Lower leg skin (tissue), 4 donors: ENCODE measurements around the gene HIC1. TPM values are rescaled to one million over a fixed set of nuclear protein-coding genes. Genes with fewer than 3 reads are reported as not detected.

ENCODE experiments used
- DNase-seq, 2 donors: peaks; one replicate each; pipeline ENCODE4 v3.0.0-alpha.2; 2019; ENCODE audit warnings: low spot score in 2 of 2
- H3K4me3 ChIP-seq: fragments of 200-600 bp; sonication (generic); 2 replicates; pipeline ENCODE4 v1.5.1; 2017; ENCODE audit warnings: mild to moderate bottlenecking, low read depth; ENCODE audit not compliant: poor library complexity, severe bottlenecking
- CTCF ChIP-seq, 3 donors: fragments of 450-650 bp; IDR thresholded peaks; one replicate each; pipeline ENCODE4 v1.5.1; 2016; ENCODE audit warnings: antibody characterized with exemption in 3 of 3, mild to moderate bottlenecking in 3 of 3, moderate library complexity in 2 of 3
- POLR2A ChIP-seq, 2 donors: fragments of 450-650 bp; IDR thresholded peaks; one replicate each; pipeline ENCODE4 v1.6.1; 2016 to 2017; ENCODE audit warnings: antibody characterized with exemption in 2 of 2, mild to moderate bottlenecking in 1 of 2, moderate library complexity in 1 of 2
- WGBS, 2 donors: methylation state at CpG; one replicate each; pipeline ENCODE4 v1.1.5; 2018; 5-methylcytosine and 5-hydroxymethylcytosine counted together
- intact Hi-C: fragments of 100-400 bp; cut with DNase I; formaldehyde crosslinking; loops from one replicate; pipeline ENCODE4 v1.15.0; 2023; ENCODE audit warnings: low total_unique reads
- total RNA-seq, 4 donors: library from RNA; depleted of rRNA; stranded (reverse); fragments of >200 nt; gene quantifications; one replicate each; pipeline ENCODE4 v1.1.0, GENCODE V29; 2016

HIC1 gene, protein sequence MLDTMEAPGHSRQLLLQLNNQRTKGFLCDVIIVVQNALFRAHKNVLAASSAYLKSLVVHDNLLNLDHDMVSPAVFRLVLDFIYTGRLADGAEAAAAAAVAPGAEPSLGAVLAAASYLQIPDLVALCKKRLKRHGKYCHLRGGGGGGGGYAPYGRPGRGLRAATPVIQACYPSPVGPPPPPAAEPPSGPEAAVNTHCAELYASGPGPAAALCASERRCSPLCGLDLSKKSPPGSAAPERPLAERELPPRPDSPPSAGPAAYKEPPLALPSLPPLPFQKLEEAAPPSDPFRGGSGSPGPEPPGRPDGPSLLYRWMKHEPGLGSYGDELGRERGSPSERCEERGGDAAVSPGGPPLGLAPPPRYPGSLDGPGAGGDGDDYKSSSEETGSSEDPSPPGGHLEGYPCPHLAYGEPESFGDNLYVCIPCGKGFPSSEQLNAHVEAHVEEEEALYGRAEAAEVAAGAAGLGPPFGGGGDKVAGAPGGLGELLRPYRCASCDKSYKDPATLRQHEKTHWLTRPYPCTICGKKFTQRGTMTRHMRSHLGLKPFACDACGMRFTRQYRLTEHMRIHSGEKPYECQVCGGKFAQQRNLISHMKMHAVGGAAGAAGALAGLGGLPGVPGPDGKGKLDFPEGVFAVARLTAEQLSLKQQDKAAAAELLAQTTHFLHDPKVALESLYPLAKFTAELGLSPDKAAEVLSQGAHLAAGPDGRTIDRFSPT
- total RNA-seq = 10 to 100 TPM in 1 of 4 donors, 1 to 10 TPM in 3; 2.4 to 14.2 (median 5.3) TPM

DNA sequence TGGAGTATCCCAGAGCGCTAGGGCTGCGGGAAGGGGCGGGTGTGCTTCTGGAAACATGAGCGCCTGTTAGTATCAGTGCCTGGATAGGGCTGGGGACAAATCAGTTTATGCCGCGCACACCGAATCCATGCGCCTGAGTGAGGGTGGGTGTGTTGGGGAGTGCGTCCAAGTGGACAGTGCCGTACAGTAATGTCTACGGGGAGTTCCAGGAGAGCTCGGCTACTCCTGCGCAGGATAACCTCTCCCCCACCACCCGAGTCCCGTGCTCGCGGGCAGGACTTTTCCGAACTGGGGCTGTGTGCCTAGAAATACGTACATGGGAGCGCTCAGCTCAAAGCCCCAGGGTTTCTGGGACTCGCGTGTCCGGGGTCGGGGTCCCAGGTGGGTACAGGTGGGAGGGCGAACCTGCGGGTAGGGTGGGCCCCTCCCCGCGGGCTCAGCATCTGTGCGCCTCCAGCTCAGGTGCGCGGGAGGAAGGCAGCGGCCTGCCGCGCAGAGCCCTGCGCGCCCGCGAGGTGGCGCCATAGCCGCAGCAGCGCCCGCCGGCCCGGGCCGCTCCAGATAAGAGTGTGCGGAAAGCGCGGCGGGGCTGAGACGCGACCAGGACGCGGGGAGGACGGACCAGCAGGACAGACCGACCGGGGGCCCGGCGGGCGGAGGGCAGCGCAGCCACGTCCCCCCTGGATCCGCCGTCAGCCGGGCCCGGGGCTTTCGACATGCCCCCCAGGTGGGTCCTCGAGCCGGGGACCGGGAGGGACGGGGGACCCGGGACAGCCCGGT is at the start of gene HIC1:
Gene HIC1, plus strand, starts transcription at position 592 of the 780 bp plus-strand sequence. CDS start 1,588 bp downstream, outside the sequence.
- peak within 1 kb of the TSS; percentile 32 for H3K4me3 ChIP-seq
- intact Hi-C loops = no loop called here
- WGBS, 2 donors = 0 to 3% methylated on average over 28 to 36 of the region's 72 CpGs
- TF ChIP-seq CTCF (IDR thresholded peaks at IDR 0.05) (peak in 2 of 3 donors; percentile 21 to 75), POLR2A (IDR thresholded peaks at IDR 0.05) (no peak)
- peak in 1 of 2 donors; percentile 96 for DNase-seq

- DNase-seq = no peak
- intact Hi-C loops = no loop called here
- no peak overlapping the region for H3K4me3 ChIP-seq
- no peak for TF ChIP-seq POLR2A (IDR thresholded peaks at IDR 0.05)
- TF ChIP-seq CTCF (IDR thresholded peaks at IDR 0.05) = no peak
- whole genome bisulfite sequencing, 2 donors = 67% methylated on average over 15 of the region's 15 CpGs
These were observed 46.4 kb upstream of the HIC1 start for GRCh38 chr17:2008332-2009126.

GRCh38 chr17:2009737-2010136 is 45.2 kb upstream of the HIC1 start:
- intact Hi-C loops = no loop called here
- no peak for DNase-seq
- H3K4me3 ChIP-seq = no peak overlapping the region
- TF ChIP-seq CTCF (IDR thresholded peaks at IDR 0.05) (no peak), POLR2A (IDR thresholded peaks at IDR 0.05) (no peak)
- 96 to 98% methylated on average over 7 to 10 of the region's 10 CpGs for WGBS, 2 donors

DNA sequence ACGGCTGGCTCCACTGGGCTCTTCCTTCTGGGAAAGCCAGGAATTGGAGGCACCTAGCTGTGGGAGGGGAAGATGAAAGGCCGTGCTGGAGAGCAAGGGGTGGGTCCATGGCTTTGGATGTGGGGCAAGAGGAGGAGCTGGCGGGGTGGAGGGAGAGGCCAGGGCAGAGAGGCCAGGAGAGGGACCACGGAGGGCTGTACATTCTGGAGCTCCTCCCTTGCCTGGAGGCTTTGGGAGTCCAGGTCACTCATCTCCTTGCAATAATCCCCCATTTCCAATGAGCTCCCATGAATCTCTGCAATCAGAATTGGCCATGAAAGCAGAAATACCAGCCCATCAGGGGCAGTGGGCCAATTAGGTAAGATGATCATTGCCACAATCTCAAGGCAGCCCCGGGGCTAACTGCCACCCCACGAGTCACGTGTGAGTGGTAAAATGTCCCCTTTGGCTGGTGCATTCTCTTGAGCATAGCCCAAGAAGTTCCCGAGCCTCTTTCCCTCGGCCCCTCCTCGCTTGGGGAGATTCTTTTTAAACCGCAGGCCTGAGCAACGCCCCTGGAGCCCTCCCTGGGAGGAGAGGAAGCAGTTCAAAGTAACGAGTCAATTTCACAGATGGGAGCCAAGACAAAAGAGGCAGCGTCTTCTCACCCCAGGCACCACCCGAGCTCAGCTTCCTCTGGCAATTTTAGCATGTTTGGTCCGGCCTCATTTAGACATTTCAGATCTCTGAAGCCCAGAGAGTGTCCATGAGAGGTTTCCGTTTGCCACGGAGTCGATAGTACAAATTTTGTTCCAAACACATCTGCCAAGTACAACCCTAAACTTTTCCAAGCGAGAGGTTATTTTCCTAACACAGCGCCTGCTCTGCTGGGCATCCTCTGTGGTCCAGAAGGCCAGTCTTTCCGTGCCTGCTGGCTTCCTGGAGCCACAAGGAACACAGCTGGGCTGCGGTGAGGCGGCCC is 43.2 kb upstream of the HIC1 start:
- DNase-seq = peak; percentile 85 to 92
- H3K4me3 ChIP-seq = no peak overlapping the region
- intact Hi-C loops = no loop called here
- WGBS, 2 donors = 8 to 9% methylated on average over 24 of the region's 24 CpGs
- TF ChIP-seq POLR2A (IDR thresholded peaks at IDR 0.05) (no peak), CTCF (IDR thresholded peaks at IDR 0.05) (no peak)
